ENCODE results near the gene LITAF. TPM values are rescaled to one million over a fixed set of nuclear protein-coding genes. Genes with fewer than 3 reads are reported as not detected.

LITAF gene
- polyA plus RNA-seq, 4 donors: 107 to 122 (median 116) TPM

DNA sequence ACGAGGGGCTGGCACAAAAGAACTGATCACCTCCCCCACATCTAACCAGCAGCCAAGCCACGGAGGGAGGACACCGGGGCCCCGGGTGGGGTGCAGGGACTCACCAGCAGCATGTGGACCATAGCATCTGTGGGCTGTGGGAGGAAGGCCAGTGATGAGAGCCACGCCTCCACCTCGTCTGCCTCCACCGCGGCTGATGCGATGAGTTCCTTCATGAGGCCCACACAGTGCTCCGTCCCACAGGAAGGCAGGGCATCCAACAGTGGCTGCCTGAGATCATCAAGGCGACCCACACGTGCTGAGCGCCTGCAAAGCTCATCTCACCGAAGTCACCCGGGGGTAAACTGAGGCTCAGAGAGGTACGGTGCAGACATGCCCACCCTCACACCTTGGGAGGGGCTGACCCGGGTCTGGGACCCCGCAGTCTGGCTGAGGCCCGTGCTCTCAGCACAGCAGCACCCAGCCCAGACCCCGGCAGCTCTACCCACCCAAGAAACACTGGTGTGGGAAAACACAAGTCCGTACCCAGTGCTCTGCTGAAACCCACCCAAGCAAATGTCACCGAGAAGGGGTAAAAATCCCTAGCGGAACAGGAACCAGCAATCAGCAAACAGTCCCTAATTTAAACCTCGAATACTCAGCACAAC is 85.9 kb downstream of the LITAF start:
- DNase-seq (ENCODE audit: low read depth in 4 of 4, low spot score in 2 of 4): no peak

DNA sequence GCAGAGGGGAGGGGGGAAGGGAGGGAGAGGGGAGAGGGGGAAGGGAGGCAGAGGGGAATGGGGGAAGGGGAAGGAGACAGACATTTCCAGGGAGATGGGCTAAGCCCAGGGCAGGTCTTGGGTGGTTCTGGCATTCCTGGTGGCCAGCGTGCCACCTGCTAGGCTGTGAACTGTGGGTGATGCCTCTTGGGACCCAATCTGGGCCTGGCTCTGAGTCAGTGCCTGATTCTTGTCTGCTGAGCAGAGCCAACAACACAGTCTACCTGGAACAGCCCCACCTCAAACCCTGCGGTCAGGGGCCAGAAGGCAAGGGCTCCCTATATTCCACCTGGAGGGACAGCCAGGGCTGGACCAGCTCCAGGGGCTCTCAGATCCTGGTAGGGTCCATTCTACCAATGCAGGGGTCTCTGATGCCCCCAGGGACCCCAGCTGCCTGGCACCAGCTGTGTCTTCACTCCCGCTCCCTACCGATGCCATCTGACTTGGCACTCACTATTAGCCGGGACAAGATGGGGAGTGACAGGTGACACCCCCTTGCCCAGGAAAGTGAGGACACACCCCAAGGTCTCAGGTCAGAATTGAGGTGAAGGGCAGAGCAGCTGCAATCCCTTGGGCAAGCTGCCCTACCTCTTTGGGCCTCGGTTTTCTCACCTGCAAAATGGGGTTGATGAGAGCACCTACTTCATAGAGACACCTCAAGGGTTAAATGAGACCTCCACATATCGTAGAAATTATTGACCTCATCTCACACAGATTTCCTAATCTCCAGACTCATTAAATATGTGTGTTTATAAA is 87.2 kb downstream of the LITAF start:
- DNase-seq (ENCODE audit: low read depth in 4 of 4, low spot score in 2 of 4): no peak

GRCh38 chr16:11498683-11499082 is 88.0 kb downstream of the LITAF start:
- no peak for DNase-seq (ENCODE audit: low read depth in 4 of 4, low spot score in 2 of 4)

GRCh38 chr16:11497851-11498289 is 88.8 kb downstream of the LITAF start:
- DNase-seq (ENCODE audit: low read depth in 4 of 4, low spot score in 2 of 4): no peak

Other genes with a start within 250 kb of the LITAF start
- 10 to 100 TPM; 22.3 to 33.6 (median 25.9) TPM for gene RMI2, start 241.5 kb downstream of the LITAF start, polyA plus RNA-seq (ENCODE audit: insufficient read length in 4 of 4)
- 10 to 100 TPM; 30.4 to 39.4 (median 37.4) TPM for gene SNN, start 81.5 kb upstream of the LITAF start, polyA plus RNA-seq (ENCODE audit: insufficient read length in 4 of 4)
- 10 to 100 TPM; 39.5 to 44.2 (median 41.9) TPM for gene TXNDC11, start 155.9 kb upstream of the LITAF start, polyA plus RNA-seq (ENCODE audit: insufficient read length in 4 of 4)
- 100 to 1,000 TPM in 1 of 4 donors, 10 to 100 TPM in 3; 64.1 to 113 (median 84.7) TPM for gene ZC3H7A, start 210.3 kb upstream of the LITAF start, polyA plus RNA-seq (ENCODE audit: insufficient read length in 4 of 4)

Measured in left renal cortex interstitium (tissue), 4 donors.